T-helper 2 cell treated with Interferon-gamma antibody and Interleukin-4, amounts not matched to agents 5 μg/mL and 100 μg/mL, for 36 hours (primary cell): ENCODE results near the gene SKP2.
A peak's percentile ranks its signal among the peaks of the same experiment; 100 is the strongest.

Experiments
- DNase-seq: peaks from one replicate; pipeline ENCODE4 v3.0.0; 2021; ENCODE audit warnings: low spot score
- H3K27ac Mint-ChIP-seq: one replicate; pipeline ENCODE4 v1.8.0; 2021; ENCODE audit warnings: mild to moderate bottlenecking, mixed read lengths
- H3K27me3 Mint-ChIP-seq: one replicate; pipeline ENCODE4 v1.8.0; 2021; ENCODE audit warnings: low read depth, mixed read lengths
- H3K36me3 Mint-ChIP-seq: one replicate; pipeline ENCODE4 v1.8.0; 2021; ENCODE audit warnings: low read depth, mixed read lengths
- H3K4me1 Mint-ChIP-seq: one replicate; pipeline ENCODE4 v1.8.0; 2021; ENCODE audit warnings: low read depth, mixed read lengths
- H3K4me3 Mint-ChIP-seq: one replicate; pipeline ENCODE4 v1.8.0; 2022; ENCODE audit warnings: mild to moderate bottlenecking, moderate library complexity, mixed read lengths
- H3K9me3 Mint-ChIP-seq: one replicate; pipeline ENCODE4 v1.8.0; 2021; ENCODE audit warnings: mixed read lengths

SKP2 gene

DNA sequence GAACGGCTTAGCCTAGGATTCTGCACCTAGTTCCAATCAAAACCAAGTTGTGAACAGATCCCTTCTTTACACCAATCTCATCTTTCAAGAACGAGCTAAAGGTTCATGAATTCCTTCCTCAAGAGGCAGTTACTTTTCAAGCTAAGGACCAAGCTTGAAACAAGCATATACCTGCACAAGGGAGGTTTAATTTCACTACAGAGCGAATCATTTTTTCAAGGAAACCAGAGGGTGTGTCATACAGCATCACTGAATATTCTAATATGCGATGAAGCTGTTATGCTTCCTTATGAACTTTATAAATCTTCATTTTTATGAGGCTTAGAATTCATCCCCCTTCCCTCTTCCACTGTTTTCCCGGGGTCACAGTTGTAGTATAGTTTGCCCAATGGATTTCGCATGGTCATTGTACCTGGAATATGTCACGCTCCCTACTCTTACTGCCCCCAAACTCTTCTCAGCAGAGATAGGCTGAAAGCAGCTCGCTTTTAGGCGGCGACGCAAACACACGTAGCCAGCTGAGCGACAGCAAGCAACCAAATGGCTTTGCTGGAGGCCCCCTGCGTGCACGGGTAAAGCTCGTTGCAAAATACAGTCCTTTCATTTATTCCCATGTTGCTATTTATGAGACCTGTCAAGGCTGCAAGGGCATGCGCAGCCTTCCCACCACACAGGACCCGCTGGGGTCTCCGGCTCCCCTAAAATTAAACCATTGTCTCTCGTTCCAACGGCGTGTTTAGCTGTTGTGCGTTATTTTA is 1.1 kb upstream of the SKP2 start:
- H3K4me1 Mint-ChIP-seq: peaks cover 42% of the 10 kb centered on the region
- H3K27me3 Mint-ChIP-seq: no peaks in the 10 kb centered on the region
- peak; percentile 55 for DNase-seq

GRCh38 chr5:36152324-36153297 is 700 bp downstream of the SKP2 start:
- Mint-ChIP-seq H3K4me3 (peak overlapping the region; percentile 90), H3K27ac (peak overlapping the region; percentile 94), H3K4me1 (peaks cover 49% of the 10 kb centered on the region), H3K27me3 (no peaks in the 10 kb centered on the region), H3K36me3 (peaks cover 47% of the 10 kb centered on the region), H3K9me3 (no peaks in the 10 kb centered on the region)
- no peak for DNase-seq

More for the DNA sequence above, 1.1 kb upstream of the SKP2 start:
- Mint-ChIP-seq H3K9me3 (no peaks in the 10 kb centered on the region), H3K36me3 (peaks cover 30% of the 10 kb centered on the region), H3K4me3 (peak overlapping the region; percentile 90), H3K27ac (peak overlapping the region; percentile 94)

DNA sequence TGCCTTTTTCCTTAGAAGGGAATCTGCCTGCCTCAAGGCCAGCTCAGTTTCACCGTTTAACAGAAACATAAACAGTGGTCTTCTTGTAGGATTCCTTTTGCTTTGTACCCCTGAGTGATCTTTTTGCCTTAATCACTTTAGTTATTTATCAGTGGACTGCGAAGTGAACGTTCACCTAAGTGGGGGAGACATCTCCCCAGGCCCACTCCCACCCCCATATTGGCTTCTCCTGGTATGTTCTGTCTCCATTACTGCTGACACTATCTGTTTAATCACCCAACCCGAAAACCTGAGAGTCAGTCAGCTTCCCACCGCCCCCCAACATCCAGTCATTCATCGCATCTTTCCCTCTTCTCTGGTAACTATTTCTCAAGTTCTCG is 1.4 kb downstream of the SKP2 start:
- H3K4me3 Mint-ChIP-seq: peak overlapping the region; percentile 83
- no peaks in the 10 kb centered on the region for H3K27me3 Mint-ChIP-seq
- DNase-seq: no peak
- no peaks in the 10 kb centered on the region for H3K9me3 Mint-ChIP-seq
- peaks cover 47% of the 10 kb centered on the region for H3K4me1 Mint-ChIP-seq
- H3K27ac Mint-ChIP-seq: peak overlapping the region; percentile 66
- H3K36me3 Mint-ChIP-seq: peaks cover 50% of the 10 kb centered on the region

GRCh38 chr5:36153726-36154125 is 1.8 kb downstream of the SKP2 start:
- no peaks in the 10 kb centered on the region for H3K27me3 Mint-ChIP-seq
- H3K4me1 Mint-ChIP-seq: peaks cover 51% of the 10 kb centered on the region
- H3K4me3 Mint-ChIP-seq: peak overlapping the region; percentile 83
- peak overlapping the region; percentile 66 for H3K27ac Mint-ChIP-seq
- peaks cover 55% of the 10 kb centered on the region for H3K36me3 Mint-ChIP-seq
- no peaks in the 10 kb centered on the region for H3K9me3 Mint-ChIP-seq
- DNase-seq: no peak

GRCh38 chr5:36155291-36155690 is 3.4 kb downstream of the SKP2 start:
- H3K27ac Mint-ChIP-seq: no peak overlapping the region
- no peak overlapping the region for H3K4me3 Mint-ChIP-seq
- no peak for DNase-seq
- peaks cover 64% of the 10 kb centered on the region for H3K36me3 Mint-ChIP-seq
- H3K27me3 Mint-ChIP-seq: no peaks in the 10 kb centered on the region
- peaks cover 50% of the 10 kb centered on the region for H3K4me1 Mint-ChIP-seq
- no peaks in the 10 kb centered on the region for H3K9me3 Mint-ChIP-seq

DNA sequence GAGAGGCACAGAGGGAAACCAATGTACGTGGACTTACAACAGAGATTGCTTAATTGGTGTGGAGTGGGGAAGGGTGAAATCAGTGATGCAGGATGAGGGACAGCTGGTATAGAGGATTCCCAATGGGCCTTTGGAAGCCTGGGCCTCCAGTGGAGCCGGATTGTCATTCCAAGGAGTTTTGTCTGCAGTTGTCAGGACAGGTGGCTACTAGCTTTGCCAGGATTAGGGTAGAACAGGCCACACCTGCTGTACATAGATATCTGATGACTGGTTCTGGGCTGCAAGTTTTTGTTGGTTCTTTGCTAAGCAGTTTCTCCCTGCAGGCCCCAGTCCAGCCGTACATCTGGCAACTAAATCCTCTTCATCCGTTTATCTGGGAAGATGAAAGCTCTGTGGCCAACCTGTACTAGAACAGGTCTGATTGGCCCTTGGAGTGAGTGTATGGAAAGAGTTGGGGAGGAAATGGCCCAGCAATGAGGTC is 4.2 kb downstream of the SKP2 start:
- peaks cover 64% of the 10 kb centered on the region for H3K36me3 Mint-ChIP-seq
- H3K4me1 Mint-ChIP-seq: peaks cover 48% of the 10 kb centered on the region
- H3K9me3 Mint-ChIP-seq: no peaks in the 10 kb centered on the region
- no peak overlapping the region for H3K4me3 Mint-ChIP-seq
- no peaks in the 10 kb centered on the region for H3K27me3 Mint-ChIP-seq
- peak overlapping the region; percentile 2 for H3K27ac Mint-ChIP-seq
- no peak for DNase-seq

DNA sequence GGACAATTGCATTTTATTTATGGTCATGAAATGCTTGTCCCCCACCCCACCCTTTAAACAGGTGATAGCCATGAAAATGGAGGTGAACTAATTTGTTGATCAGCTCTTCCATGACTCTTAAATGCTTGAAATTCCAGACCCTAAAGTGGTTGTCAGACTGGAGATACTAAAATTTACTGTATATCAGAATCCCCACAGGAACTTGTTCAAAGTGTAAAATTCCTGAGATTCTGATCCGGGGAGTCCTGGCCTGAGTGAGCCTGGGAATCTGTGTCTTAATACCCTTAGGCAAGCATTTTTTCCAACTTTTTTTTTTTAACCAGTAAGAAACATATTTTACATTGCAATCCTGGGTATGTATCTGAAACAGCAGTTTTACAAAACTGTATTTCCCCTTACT is 4.7 kb downstream of the SKP2 start:
- no peak overlapping the region for H3K27ac Mint-ChIP-seq
- H3K4me3 Mint-ChIP-seq: no peak overlapping the region
- no peaks in the 10 kb centered on the region for H3K9me3 Mint-ChIP-seq
- no peak for DNase-seq
- H3K4me1 Mint-ChIP-seq: peaks cover 52% of the 10 kb centered on the region
- H3K36me3 Mint-ChIP-seq: peaks cover 68% of the 10 kb centered on the region
- H3K27me3 Mint-ChIP-seq: no peaks in the 10 kb centered on the region

DNA sequence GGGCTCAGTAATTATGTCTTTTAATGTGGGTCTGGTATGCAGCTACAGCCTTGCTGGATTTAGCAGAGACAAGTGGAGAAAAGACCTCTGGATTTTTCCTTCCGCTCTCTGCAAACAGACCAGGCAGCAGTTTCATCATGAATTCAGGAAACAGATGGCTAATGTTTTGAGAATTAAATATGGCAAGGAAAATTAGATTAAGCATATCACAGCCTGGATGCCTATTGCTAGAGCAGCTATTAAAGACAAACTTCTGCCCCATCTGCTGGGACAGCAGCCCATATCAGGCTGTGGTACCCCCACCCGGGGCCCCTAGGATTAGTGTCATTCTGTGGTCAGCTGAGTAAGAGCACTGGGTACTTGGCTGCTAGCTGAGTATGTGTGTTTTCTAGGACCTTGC is 6.2 kb downstream of the SKP2 start:
- H3K4me3 Mint-ChIP-seq: no peak overlapping the region
- peaks cover 50% of the 10 kb centered on the region for H3K4me1 Mint-ChIP-seq
- no peak overlapping the region for H3K27ac Mint-ChIP-seq
- peaks cover 71% of the 10 kb centered on the region for H3K36me3 Mint-ChIP-seq
- no peaks in the 10 kb centered on the region for H3K27me3 Mint-ChIP-seq
- no peak for DNase-seq
- H3K9me3 Mint-ChIP-seq: no peaks in the 10 kb centered on the region

- Mint-ChIP-seq H3K4me3 (no peak overlapping the region), H3K27ac (no peak overlapping the region), H3K36me3 (peaks cover 64% of the 10 kb centered on the region), H3K27me3 (no peaks in the 10 kb centered on the region), H3K4me1 (peaks cover 33% of the 10 kb centered on the region), H3K9me3 (no peaks in the 10 kb centered on the region)
- no peak for DNase-seq
Measured at GRCh38 chr5:36160617-36161016, 8.7 kb downstream of the SKP2 start.

- Mint-ChIP-seq H3K27me3 (no peaks in the 10 kb centered on the region), H3K27ac (no peak overlapping the region), H3K36me3 (peaks cover 62% of the 10 kb centered on the region), H3K9me3 (no peaks in the 10 kb centered on the region), H3K4me1 (peaks cover 28% of the 10 kb centered on the region), H3K4me3 (no peak overlapping the region)
- DNase-seq: no peak
Measured at GRCh38 chr5:36161361-36161760, 9.4 kb downstream of the SKP2 start.

DNA sequence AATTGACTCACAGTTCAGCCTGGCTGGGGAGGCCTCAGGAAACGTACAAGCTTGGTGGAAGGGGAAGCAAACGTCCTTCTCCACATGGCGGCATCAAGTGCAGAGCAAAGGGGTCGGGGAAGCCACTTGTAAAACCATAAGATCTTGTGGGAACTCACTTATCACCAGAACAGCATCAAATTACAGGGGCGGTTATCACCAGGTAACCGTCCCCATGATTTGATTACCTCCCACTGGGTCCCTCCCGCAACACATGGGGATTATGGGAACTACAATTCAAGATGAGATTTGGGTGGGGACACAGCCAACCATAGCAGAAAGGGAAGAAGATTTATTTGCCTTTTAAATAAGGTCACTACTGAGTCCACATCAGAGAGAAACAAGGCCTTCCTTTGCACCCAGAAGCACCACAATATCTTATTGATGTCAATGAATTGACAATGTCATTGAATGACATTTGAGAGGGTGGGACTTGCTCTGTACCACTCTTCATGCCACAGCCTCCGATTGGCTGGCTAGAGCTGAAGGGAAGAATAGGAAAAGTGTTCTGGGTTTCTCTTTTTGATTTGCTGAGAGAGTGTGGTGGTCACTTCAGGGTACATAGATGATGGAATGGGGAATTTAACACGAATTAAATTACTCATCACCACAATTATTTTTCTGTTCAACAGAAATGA is 11.0 kb downstream of the SKP2 start:
- Mint-ChIP-seq H3K9me3 (no peaks in the 10 kb centered on the region), H3K36me3 (peaks cover 62% of the 10 kb centered on the region), H3K27ac (no peak overlapping the region), H3K27me3 (no peaks in the 10 kb centered on the region), H3K4me3 (no peak overlapping the region), H3K4me1 (peaks cover 26% of the 10 kb centered on the region)
- no peak for DNase-seq

GRCh38 chr5:36164461-36164860 is 12.6 kb downstream of the SKP2 start:
- DNase-seq: no peak
- H3K4me3 Mint-ChIP-seq: no peak overlapping the region
- H3K9me3 Mint-ChIP-seq: no peaks in the 10 kb centered on the region
- H3K4me1 Mint-ChIP-seq: peaks cover 23% of the 10 kb centered on the region
- H3K27ac Mint-ChIP-seq: no peak overlapping the region
- H3K36me3 Mint-ChIP-seq: peaks cover 65% of the 10 kb centered on the region
- no peaks in the 10 kb centered on the region for H3K27me3 Mint-ChIP-seq

- Mint-ChIP-seq H3K9me3 (no peaks in the 10 kb centered on the region), H3K4me3 (peak overlapping the region; percentile 37), H3K27ac (peak overlapping the region; percentile 79), H3K27me3 (no peaks in the 10 kb centered on the region), H3K4me1 (peaks cover 11% of the 10 kb centered on the region), H3K36me3 (peaks cover 62% of the 10 kb centered on the region)
- no peak for DNase-seq
Measured at GRCh38 chr5:36168737-36169136, 16.8 kb downstream of the SKP2 start.
